IPS-15b (cell line): Measurements from ENCODE around the gene GBX1.

Experiments used
- H3K27me3 ChIP-seq: one replicate; pipeline ENCODE4 v1.6.1; 2013; ENCODE audit warnings: low read length; ENCODE audit not compliant: control insufficient read depth, insufficient read depth
- H3K36me3 ChIP-seq: one replicate; pipeline ENCODE4 v1.6.1; 2013; ENCODE audit warnings: low read length; ENCODE audit not compliant: control insufficient read depth, insufficient read depth
- H3K4me1 ChIP-seq: one replicate; pipeline ENCODE4 v1.6.1; 2013; ENCODE audit warnings: mild to moderate bottlenecking, low read length; ENCODE audit not compliant: control insufficient read depth, insufficient read depth
- H3K4me3 ChIP-seq: one replicate; pipeline ENCODE4 v1.5.1; 2013; ENCODE audit warnings: low read depth, low read length
- H3K9ac ChIP-seq: one replicate; pipeline ENCODE4 v1.6.1; 2013; ENCODE audit warnings: low read depth, mild to moderate bottlenecking, low read length
- H3K9me3 ChIP-seq: one replicate; pipeline ENCODE4 v1.6.1; 2013; ENCODE audit warnings: mild to moderate bottlenecking, low read length; ENCODE audit not compliant: control insufficient read depth, insufficient read depth

GBX1 gene

GRCh38 chr7:151167197-151167961 lies at the start of gene GBX1:
Gene GBX1 (minus strand): TSS chr7:151167694. CDS start chr7:151167548, 146 bp downstream.
- Histone ChIP-seq H3K36me3 (no peaks in the 10 kb centered on the region), H3K9ac (no peak within 1 kb of the TSS), H3K4me3 (peak within 1 kb of the TSS; percentile 45), H3K27me3 (peaks cover 78% of the 10 kb centered on the region), H3K9me3 (no peaks in the 10 kb centered on the region), H3K4me1 (peaks cover 2% of the 10 kb centered on the region)

- H3K4me1 ChIP-seq, result peaks cover 7% of the 10 kb centered on the region
- H3K27me3 ChIP-seq, result no peaks in the 10 kb centered on the region
- H3K9me3 ChIP-seq, result no peaks in the 10 kb centered on the region
- H3K36me3 ChIP-seq, result peaks cover 52% of the 10 kb centered on the region
- H3K4me3 ChIP-seq, result no peak overlapping the region
- no peak overlapping the region for H3K9ac ChIP-seq
These were observed 47.9 kb upstream of the GBX1 start for GRCh38 chr7:151215396-151215795.

GRCh38 chr7:151213826-151214225 lies 46.3 kb upstream of the GBX1 start:
- Histone ChIP-seq H3K36me3 (peaks cover 46% of the 10 kb centered on the region), H3K9me3 (no peaks in the 10 kb centered on the region), H3K4me1 (peaks cover 7% of the 10 kb centered on the region), H3K9ac (no peak overlapping the region), H3K27me3 (no peaks in the 10 kb centered on the region), H3K4me3 (no peak overlapping the region)

- H3K4me3 ChIP-seq, result no peak overlapping the region
- H3K27me3 ChIP-seq, result no peaks in the 10 kb centered on the region
- peaks cover 35% of the 10 kb centered on the region for H3K36me3 ChIP-seq
- no peaks in the 10 kb centered on the region for H3K9me3 ChIP-seq
- H3K9ac ChIP-seq, result no peak overlapping the region
- H3K4me1 ChIP-seq, result peaks cover 7% of the 10 kb centered on the region
These were observed 45.1 kb upstream of the GBX1 start for GRCh38 chr7:151212626-151213025.

- Histone ChIP-seq H3K4me3 (no peak overlapping the region), H3K9ac (no peak overlapping the region), H3K36me3 (peaks cover 31% of the 10 kb centered on the region), H3K27me3 (no peaks in the 10 kb centered on the region), H3K9me3 (no peaks in the 10 kb centered on the region), H3K4me1 (peaks cover 7% of the 10 kb centered on the region)
These were observed 43.8 kb upstream of the GBX1 start for GRCh38 chr7:151211155-151211772.

GRCh38 chr7:151210087-151210854 lies 42.8 kb upstream of the GBX1 start, which contains the start of gene H2BK1:
Gene H2BK1 (minus strand): TSS chr7:151210488. CDS start chr7:151210318, 170 bp downstream.
- no peak within 1 kb of the TSS for H3K9ac ChIP-seq
- H3K4me1 ChIP-seq, result peaks cover 7% of the 10 kb centered on the region
- H3K9me3 ChIP-seq, result no peaks in the 10 kb centered on the region
- peaks cover under 1% of the 10 kb centered on the region for H3K27me3 ChIP-seq
- no peak within 1 kb of the TSS for H3K4me3 ChIP-seq
- peaks cover 23% of the 10 kb centered on the region for H3K36me3 ChIP-seq

- Histone ChIP-seq H3K4me3 (no peak overlapping the region), H3K4me1 (peaks cover 7% of the 10 kb centered on the region), H3K9ac (no peak overlapping the region), H3K27me3 (peaks cover 2% of the 10 kb centered on the region), H3K9me3 (no peaks in the 10 kb centered on the region), H3K36me3 (peaks cover 16% of the 10 kb centered on the region)
These were observed 42.1 kb upstream of the GBX1 start for GRCh38 chr7:151209588-151209987.

GRCh38 chr7:151208253-151208862 lies 40.9 kb upstream of the GBX1 start:
- Histone ChIP-seq H3K4me3 (no peak overlapping the region), H3K9me3 (no peaks in the 10 kb centered on the region), H3K4me1 (peaks cover 7% of the 10 kb centered on the region), H3K36me3 (peaks cover 7% of the 10 kb centered on the region), H3K27me3 (peaks cover 4% of the 10 kb centered on the region), H3K9ac (no peak overlapping the region)

GRCh38 chr7:151207804-151208203 lies 40.3 kb upstream of the GBX1 start:
- Histone ChIP-seq H3K36me3 (peaks cover 5% of the 10 kb centered on the region), H3K9ac (no peak overlapping the region), H3K9me3 (no peaks in the 10 kb centered on the region), H3K27me3 (peaks cover 4% of the 10 kb centered on the region), H3K4me3 (no peak overlapping the region), H3K4me1 (peaks cover 7% of the 10 kb centered on the region)

- H3K9me3 ChIP-seq, result no peaks in the 10 kb centered on the region
- H3K4me1 ChIP-seq, result peaks cover 7% of the 10 kb centered on the region
- no peaks in the 10 kb centered on the region for H3K36me3 ChIP-seq
- H3K4me3 ChIP-seq, result no peak overlapping the region
- peaks cover 4% of the 10 kb centered on the region for H3K27me3 ChIP-seq
- no peak overlapping the region for H3K9ac ChIP-seq
These were observed 39.8 kb upstream of the GBX1 start for GRCh38 chr7:151207315-151207714.

- Histone ChIP-seq H3K4me1 (peaks cover 7% of the 10 kb centered on the region), H3K9ac (no peak overlapping the region)
These were observed 39.4 kb upstream of the GBX1 start for GRCh38 chr7:151206914-151207313.

More at GRCh38 chr7:151206914-151207313, 39.4 kb upstream of the GBX1 start:
- Histone ChIP-seq H3K4me3 (no peak overlapping the region), H3K36me3 (no peaks in the 10 kb centered on the region), H3K9me3 (no peaks in the 10 kb centered on the region), H3K27me3 (peaks cover 4% of the 10 kb centered on the region)
